Measurements from ENCODE around the gene SPEM3. TPM values are rescaled to one million over a fixed set of nuclear protein-coding genes. Genes with fewer than 3 reads are reported as not detected.

Gene SPEM3
- total RNA-seq, 2 experiments from 2014 or later = not detected

GRCh38 chr17:7437950-7438614, 9.4 kb downstream of the SPEM3 start:
- ChIA-PET CTCF (interaction anchor here (0.7 to 4.4 kb wide), 6 partner anchors 17 to 123 kb away, joined by 3 to 68 read pairs (median 26); partner anchors contain the start of genes PLSCR3, SLC35G6, TMEM95 and ZBTB4), POLR2A (interaction anchor here (0.5 to 8.8 kb wide), 6 partner anchors 16 to 249 kb away, joined by 3 to 83 read pairs (median 29); partner anchors contain the start of genes POLR2A, SLC35G6, TP53 and ZBTB4)
- Mint-ChIP-seq H3K27ac (peak overlapping the region; percentile 7), H3K9me3 (no peaks in the 10 kb centered on the region), H3K36me3 (ENCODE audit: low read depth) (peaks cover 21% of the 10 kb centered on the region), H3K4me3 (peak overlapping the region; percentile 94), H3K4me1 (ENCODE audit: low read depth) (peaks cover 31% of the 10 kb centered on the region), H3K27me3 (peaks cover 35% of the 10 kb centered on the region)
- DNase-seq (peak; percentile 72), ATAC-seq (no peak)
- intact Hi-C loops (cut with micrococcal nuclease) = loop anchor here (5.0 kb wide), 3 partner anchors 44 to 124 kb away; partner anchors contain the start of genes KCTD11, POLR2A, SENP3 and SLC35G6
- TF ChIP-seq CTCF (IDR thresholded peaks at IDR 0.05) = no peak

- ATAC-seq (no peak), DNase-seq (no peak)
- no peak for TF ChIP-seq CTCF (IDR thresholded peaks at IDR 0.05)
- H3K4me1 Mint-ChIP-seq (ENCODE audit: low read depth) = peaks cover 31% of the 10 kb centered on the region
- no peaks in the 10 kb centered on the region for H3K9me3 Mint-ChIP-seq
- H3K27me3 Mint-ChIP-seq = peaks cover 39% of the 10 kb centered on the region
- intact Hi-C loops (cut with micrococcal nuclease) = loop anchor here (5.0 kb wide), 3 partner anchors 43 to 123 kb away; partner anchors contain the start of genes KCTD11, POLR2A, SENP3 and SLC35G6
- peaks cover 21% of the 10 kb centered on the region for H3K36me3 Mint-ChIP-seq (ENCODE audit: low read depth)
- H3K27ac Mint-ChIP-seq = peak overlapping the region; percentile 20
- ChIA-PET POLR2A (interaction anchor here (0.5 to 8.8 kb wide), 7 partner anchors 12 to 249 kb away, joined by 3 to 83 read pairs (median 20); partner anchors contain the start of genes POLR2A, SLC35G6, TP53 and ZBTB4), CTCF (interaction anchor here (0.7 to 4.4 kb wide), 5 partner anchors 16 to 122 kb away, joined by 3 to 68 read pairs (median 48); partner anchors contain the start of genes PLSCR3, SLC35G6, TMEM95 and ZBTB4)
- H3K4me3 Mint-ChIP-seq = peak overlapping the region; percentile 94
Observed at GRCh38 chr17:7438656-7439460, 10.2 kb downstream of the SPEM3 start.

- POLR2A ChIA-PET = interaction anchor here (1.2 to 8.8 kb wide), 5 partner anchors 13 to 248 kb away, joined by 3 to 83 read pairs (median 20); partner anchors contain the start of genes POLR2A and TP53
- H3K27ac Mint-ChIP-seq = peak within 1 kb of the TSS; percentile 70
- H3K9me3 Mint-ChIP-seq = no peaks in the 10 kb centered on the region
- peak within 1 kb of the TSS; percentile 94 for H3K4me3 Mint-ChIP-seq
- DNase-seq (peak; percentile 15), ATAC-seq (no peak)
- intact Hi-C loops (cut with micrococcal nuclease) = loop anchor here (5.0 kb wide), 3 partner anchors 43 to 123 kb away; partner anchors contain the start of genes KCTD11, POLR2A, SENP3 and SLC35G6
- peaks cover 31% of the 10 kb centered on the region for H3K4me1 Mint-ChIP-seq (ENCODE audit: low read depth)
- H3K27me3 Mint-ChIP-seq = peaks cover 45% of the 10 kb centered on the region
- CTCF ChIA-PET = interaction anchor here (0.7 to 2.0 kb wide), 5 partner anchors 15 to 83 kb away, joined by 3 to 12 read pairs (median 4); no protein-coding TSS in a partner anchor
- H3K36me3 Mint-ChIP-seq (ENCODE audit: low read depth) = peaks cover 21% of the 10 kb centered on the region
- TF ChIP-seq CTCF (IDR thresholded peaks at IDR 0.05) = no peak
Observed at GRCh38 chr17:7439462-7440112, 10.9 kb downstream of the SPEM3 start, which contains the start of gene FGF11. TSS of gene FGF11 (plus strand) at chr17:7439512. CDS start at chr17:7439621, 109 bp downstream.

- Mint-ChIP-seq H3K4me1 (ENCODE audit: low read depth) (peaks cover 31% of the 10 kb centered on the region), H3K9me3 (no peaks in the 10 kb centered on the region), H3K27me3 (peaks cover 49% of the 10 kb centered on the region), H3K4me3 (peak overlapping the region; percentile 94), H3K27ac (peak overlapping the region; percentile 70), H3K36me3 (ENCODE audit: low read depth) (peaks cover 21% of the 10 kb centered on the region)
- ATAC-seq (no peak), DNase-seq (peak; percentile 78)
- CTCF ChIA-PET = interaction anchor here (0.7 to 2.0 kb wide), 8 partner anchors 13 to 116 kb away, joined by 3 to 12 read pairs (median 4); no protein-coding TSS in a partner anchor
- no peak for TF ChIP-seq CTCF (IDR thresholded peaks at IDR 0.05)
- intact Hi-C loops (cut with micrococcal nuclease) = no loop called here
- POLR2A ChIA-PET = interaction anchor here (0.6 to 8.8 kb wide), 7 partner anchors 13 to 247 kb away, joined by 3 to 83 read pairs (median 5); partner anchors contain the start of genes POLR2A and TP53
Observed at GRCh38 chr17:7440113-7440833, 11.6 kb downstream of the SPEM3 start.

Data from activated CD8-positive, alpha-beta T cell treated with anti-CD3 and anti-CD28 coated beads for 36 hours (primary cell).